Heart right ventricle (tissue), 16 donors: ENCODE measurements around the gene PCNT. TPM values are rescaled to one million over a fixed set of nuclear protein-coding genes. Genes with fewer than 3 reads are reported as not detected.

Source experiments
- ATAC-seq, 8 donors: fragments of 200-7000 bp; cut with Tn5 transposase; one replicate each; pipeline ENCODE4 v1.9.1; 2020; ENCODE audit warnings: mild to moderate bottlenecking in 8 of 8, moderate library complexity in 8 of 8, moderate number of reproducible peaks in 1 of 8
- DNase-seq, 2 donors: peaks; one replicate each; pipeline ENCODE4 v3.0.0-alpha.2; 2020
- H3K27ac ChIP-seq, 10 donors: fragments of 200-600 bp; sonication (generic) in 2 of 10; one replicate each; pipeline versions ENCODE4 v1.5.0 to v1.8.0; 2020 to 2022; ENCODE audit warnings: mild to moderate bottlenecking in 3 of 10
- H3K27me3 ChIP-seq, 7 donors: fragments of 200-600 bp; one replicate each; pipeline ENCODE4 v1.8.0; 2021 to 2022; ENCODE audit warnings: mild to moderate bottlenecking in 2 of 7
- H3K36me3 ChIP-seq, 9 donors: fragments of 200-600 bp; sonication (generic) in 1 of 9; one replicate each; pipeline versions ENCODE4 v1.5.0 to v1.8.0; 2020 to 2022; ENCODE audit warnings: mild to moderate bottlenecking in 2 of 9
- H3K4me1 ChIP-seq, 9 donors: fragments of 200-600 bp; sonication (generic) in 1 of 9; one replicate each; pipeline versions ENCODE4 v1.5.0 to v1.8.0; 2020 to 2022; ENCODE audit warnings: mild to moderate bottlenecking in 4 of 9
- H3K4me3 ChIP-seq, 10 donors: fragments of 200-600 bp; sonication (generic) in 2 of 10; one replicate each; pipeline versions ENCODE4 v1.5.0 to v1.8.0; 2020 to 2022; ENCODE audit warnings: mild to moderate bottlenecking in 7 of 10, moderate library complexity in 2 of 10
- H3K9me3 ChIP-seq, 11 donors: fragments of 200-600 bp in 10 of 11; sonication (generic) in 2 of 11; one replicate each; pipeline versions ENCODE4 v1.5.0 to v1.8.0; 2013 to 2022; ENCODE audit warnings: mild to moderate bottlenecking in 2 of 11, control low read depth in 1 of 11, moderate library complexity in 1 of 11
- CTCF ChIP-seq, 9 donors: fragments of 200-600 bp; sonication (generic) in 2 of 9; IDR thresholded peaks; one replicate each; pipeline versions ENCODE4 v1.5.0 to v1.8.0; 2021 to 2022; ENCODE audit warnings: antibody characterized with exemption in 9 of 9, mild to moderate bottlenecking in 5 of 9, moderate library complexity in 1 of 9
- WGBS, 2 donors: extraction: QIAGEN DNeasy Blood & Tissue Kit; methylation state at CpG; one replicate each; pipeline ENCODE4 v1.1.7; 2013; ENCODE audit warnings: inconsistent platforms in 1 of 2; 5-methylcytosine and 5-hydroxymethylcytosine counted together
- intact Hi-C, 10 donors: fragments of 100-400 bp; cut with DNase I; formaldehyde crosslinking; loops; one replicate each; pipeline versions ENCODE4 v1.11.1 to v1.14.2; 2022
- polyA plus RNA-seq, 2 donors: library from polyadenylated mRNA; stranded (reverse); fragments of 200-250 nt; gene quantifications; one replicate each; pipeline ENCODE4 v1.2.3, GENCODE V29; 2013
- total RNA-seq, 10 donors: library from RNA; stranded (reverse); fragmentation: NEBNext Ultra II Directional in 3 of 10; extraction: Animal tissue kit (Norgen Biotek cat#: 25700) in 3 of 10; gene quantifications; one replicate each; pipeline versions ENCODE4 v1.2.1 to v1.2.4, GENCODE V29; 2021 to 2023
- donor health status: Arrhythmogenic right ventricular cardiomyopathy.
- donor health status: ischemic (EF 13 %, LVEDD 7.1; RV severe dilation, severe dysfunction).
- donor health status: healthy with polysubstance abuse.
- donor health status: DM: no; HTN: yes; CAD: no.
- donor health status: DM: no; HTN: no; CAD: no.
- donor health status: ischemic (EF 25% LVEDD 6.9; RV normal size, moderate dysfunction).
- donor health status: ischemic (EF 25% LVEDD 5.7; RV mildly dilated, moderate dysfunction).
- donor health status: healthy.
- donor health status: DM: yes; HTN: yes; CAD: no.
- donor health status: Ischemic cardiomyopathy.
- donor health status: ischemic (EF 35%, LVEDD 5.7; RV mildly dilated, moderate dysfunction).
- donor health status: nonischemic (EF 11% LVEDD 7.7; RV severe dilation, severe dysfunction).
- donor health status: DM: yes; HTN: yes; CAD: no.
- donor health status: PGD.
- donor health status: ischemic (EF 29% LVEDD 5.4; RV normal size, mild dysfunction).
- donor health status: nonischemic (EF 23%, LVEDD 6.1; RV moderate dilation, normal function).

PCNT gene
- total and polyA plus RNA-seq, 12 donors = 17.5 to 58.6 (median 26.9) TPM

GRCh38 chr21:46475296-46475695 is 151.3 kb downstream of the PCNT start:
- Histone ChIP-seq H3K4me3 (no peak overlapping the region), H3K4me1 (peaks cover 0 to 39% (median 16%) of the 10 kb centered on the region in 9 donors), H3K27me3 (no peaks in the 10 kb centered on the region), H3K9me3 (no peaks in the 10 kb centered on the region), H3K27ac (no peak overlapping the region), H3K36me3 (peaks cover 0 to 21% (median 6%) of the 10 kb centered on the region in 9 donors)
- ATAC-seq = no peak
- no peak for DNase-seq
- WGBS, 2 donors = 93 to 98% methylated on average over 1 of the region's 1 CpG
- no peak for TF ChIP-seq CTCF (IDR thresholded peaks at IDR 0.05)
- intact Hi-C loops = no loop called here

GRCh38 chr21:46477765-46478164 is 153.8 kb downstream of the PCNT start:
- Histone ChIP-seq H3K9me3 (no peaks in the 10 kb centered on the region), H3K4me3 (no peak overlapping the region), H3K4me1 (peaks cover 0 to 28% (median 6%) of the 10 kb centered on the region in 9 donors), H3K36me3 (peaks cover 0 to 32% (median 6%) of the 10 kb centered on the region in 9 donors), H3K27ac (no peak overlapping the region), H3K27me3 (no peaks in the 10 kb centered on the region)
- intact Hi-C loops = no loop called here
- no peak for TF ChIP-seq CTCF (IDR thresholded peaks at IDR 0.05)
- 94 to 98% methylated on average over 7 of the region's 7 CpGs for WGBS, 2 donors
- ATAC-seq (no peak), DNase-seq (no peak)

- intact Hi-C loops = no loop called here
- no peak for ATAC-seq
- no peaks in the 10 kb centered on the region for H3K27me3 ChIP-seq
- H3K27ac ChIP-seq = no peak overlapping the region
- no peak for TF ChIP-seq CTCF (IDR thresholded peaks at IDR 0.05)
- no peak for DNase-seq
- H3K4me1 ChIP-seq = peaks cover 0 to 34% (median 18%) of the 10 kb centered on the region in 9 donors
- H3K36me3 ChIP-seq = peaks cover 0 to 32% (median 6%) of the 10 kb centered on the region in 9 donors
- H3K9me3 ChIP-seq = no peaks in the 10 kb centered on the region
- H3K4me3 ChIP-seq = no peak overlapping the region
- WGBS, 2 donors = 29 to 36% methylated on average over 2 of the region's 2 CpGs
These were observed 155.0 kb downstream of the PCNT start for GRCh38 chr21:46478910-46479309.

- Histone ChIP-seq H3K9me3 (no peaks in the 10 kb centered on the region), H3K4me1 (peaks cover 0 to 35% (median 19%) of the 10 kb centered on the region in 9 donors), H3K27me3 (no peaks in the 10 kb centered on the region), H3K4me3 (no peak overlapping the region), H3K27ac (no peak overlapping the region), H3K36me3 (peaks cover 0 to 45% (median 6%) of the 10 kb centered on the region in 9 donors)
- no peak for ATAC-seq
- no peak for TF ChIP-seq CTCF (IDR thresholded peaks at IDR 0.05)
- DNase-seq = no peak
- 89 to 97% methylated on average over 5 of the region's 5 CpGs for WGBS, 2 donors
- intact Hi-C loops = no loop called here
These were observed 156.5 kb downstream of the PCNT start for GRCh38 chr21:46480466-46480865.
